Endothelial cell of umbilical vein (primary cell): ENCODE data around the gene RGS2.

Source experiments
- EZH2 ChIP-seq: IDR thresholded peaks from 2 replicates; pipeline ENCODE4 v1.6.1; 2012; ENCODE audit warnings: borderline replicate concordance, low read depth, mild to moderate bottlenecking, moderate library complexity, low read length, inconsistent platforms; ENCODE audit not compliant: severe bottlenecking
- TF ChIP-seq, protein P1 (sequence below), 2 donors: IDR thresholded peaks; 1 replicate in 1 of 2; 2 replicates in 1 of 2; pipeline ENCODE4 v1.5.1; 2011; ENCODE audit warnings: low read length in 2 of 2, mild to moderate bottlenecking in 2 of 2, moderate library complexity in 2 of 2, control low read depth in 1 of 2, inconsistent platforms in 1 of 2, low read depth in 1 of 2; ENCODE audit not compliant: insufficient read depth in 1 of 2; ENCODE audit errors: extremely low read depth in 1 of 2

DNA sequence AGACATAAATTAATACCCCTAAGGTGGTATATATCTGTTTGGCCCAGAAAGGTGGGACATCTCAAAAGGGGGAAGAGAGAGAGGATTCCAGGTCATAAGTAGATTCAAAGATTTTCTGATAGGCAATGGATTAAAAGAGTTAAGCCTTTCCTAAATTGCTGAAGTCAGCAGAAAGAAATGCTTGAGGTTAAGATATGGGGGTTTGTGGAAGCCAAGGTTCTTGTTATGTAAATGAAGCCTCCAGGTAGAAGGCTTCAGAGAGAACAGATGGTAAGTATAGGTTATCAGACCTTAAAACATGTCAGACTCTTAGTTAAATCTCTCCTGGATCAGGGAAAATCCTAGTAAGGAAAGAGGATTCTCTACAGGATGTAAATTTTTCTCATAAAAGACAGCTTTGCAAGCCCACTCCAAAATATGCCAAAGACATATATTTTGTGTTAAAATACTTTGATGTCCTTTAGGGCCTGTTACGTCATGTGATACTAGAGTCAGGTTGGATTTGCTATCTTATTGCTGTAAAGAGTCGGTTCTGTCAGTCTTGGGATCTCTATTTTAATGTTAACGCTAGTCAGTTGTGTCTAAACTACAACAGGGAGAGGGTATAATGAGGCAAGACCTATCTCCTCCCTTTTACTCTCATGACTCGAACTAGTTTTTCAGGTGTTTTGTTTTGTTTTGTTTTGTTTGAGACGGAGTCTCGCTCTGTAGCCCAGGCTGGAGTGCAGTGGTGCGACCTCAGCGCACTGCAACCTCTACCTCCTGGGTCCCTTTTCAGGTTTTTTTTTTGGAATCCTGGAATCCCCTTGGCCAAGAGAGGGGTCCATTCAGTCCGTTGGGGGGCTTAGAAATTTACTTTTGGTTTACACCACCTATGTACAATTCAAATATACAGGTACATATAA is 30.6 kb downstream of the RGS2 start:
- no peak for TF ChIP-seq EZH2
- TF ChIP-seq, protein P1, sequence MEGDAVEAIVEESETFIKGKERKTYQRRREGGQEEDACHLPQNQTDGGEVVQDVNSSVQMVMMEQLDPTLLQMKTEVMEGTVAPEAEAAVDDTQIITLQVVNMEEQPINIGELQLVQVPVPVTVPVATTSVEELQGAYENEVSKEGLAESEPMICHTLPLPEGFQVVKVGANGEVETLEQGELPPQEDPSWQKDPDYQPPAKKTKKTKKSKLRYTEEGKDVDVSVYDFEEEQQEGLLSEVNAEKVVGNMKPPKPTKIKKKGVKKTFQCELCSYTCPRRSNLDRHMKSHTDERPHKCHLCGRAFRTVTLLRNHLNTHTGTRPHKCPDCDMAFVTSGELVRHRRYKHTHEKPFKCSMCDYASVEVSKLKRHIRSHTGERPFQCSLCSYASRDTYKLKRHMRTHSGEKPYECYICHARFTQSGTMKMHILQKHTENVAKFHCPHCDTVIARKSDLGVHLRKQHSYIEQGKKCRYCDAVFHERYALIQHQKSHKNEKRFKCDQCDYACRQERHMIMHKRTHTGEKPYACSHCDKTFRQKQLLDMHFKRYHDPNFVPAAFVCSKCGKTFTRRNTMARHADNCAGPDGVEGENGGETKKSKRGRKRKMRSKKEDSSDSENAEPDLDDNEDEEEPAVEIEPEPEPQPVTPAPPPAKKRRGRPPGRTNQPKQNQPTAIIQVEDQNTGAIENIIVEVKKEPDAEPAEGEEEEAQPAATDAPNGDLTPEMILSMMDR (IDR thresholded peaks at IDR 0.05; ENCODE audit: extremely low read depth in 1 of 2, insufficient read depth in 1 of 2, low read depth in 1 of 2, low read length in 2 of 2) = no peak
